Astrocyte of the cerebellum (primary cell): ENCODE data around the gene LYPD5.

Experiments used
- DNase-seq: peaks from one replicate; pipeline ENCODE4 v3.0.0-alpha.2; 2011; ENCODE audit warnings: low read depth
- H3K4me3 ChIP-seq: 2 replicates; pipeline ENCODE4 v1.5.1; 2011; ENCODE audit warnings: mild to moderate bottlenecking, low read depth, low read length, moderate library complexity
- in situ Hi-C: cut with HindIII; loops from 2 replicates; pipeline ENCODE4 v1.10.0; 2017; ENCODE audit warnings: low sequenced_read_pairs
- TF ChIP-seq, protein P1 (sequence below): IDR thresholded peaks from 2 replicates; pipeline ENCODE4 v1.5.1; 2012; ENCODE audit warnings: low read length, low read depth, moderate library complexity, mild to moderate bottlenecking; ENCODE audit errors: missing control alignments

The LYPD5 gene

DNA sequence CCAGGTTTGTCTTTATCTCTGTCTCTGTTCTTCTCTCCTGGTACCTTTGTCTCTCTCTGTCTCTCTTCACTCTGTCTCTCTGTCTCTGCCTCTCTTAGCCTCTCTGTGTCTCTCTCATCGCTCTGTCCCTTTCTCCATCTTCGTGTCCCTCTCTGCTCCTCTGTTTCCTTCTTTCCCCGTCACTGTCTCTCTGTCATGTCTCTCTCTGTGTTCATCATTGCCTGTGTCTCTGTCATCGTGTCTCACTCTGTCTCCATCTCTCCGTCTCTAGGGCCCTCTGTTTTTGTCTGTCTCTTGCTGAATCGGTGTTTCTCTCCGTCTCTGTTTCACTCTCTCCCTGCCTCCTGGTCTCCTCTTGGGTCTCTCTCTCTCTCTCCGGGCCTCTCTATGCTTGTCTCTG, 18.6 kb downstream of the LYPD5 start:
- TF ChIP-seq, protein P1, sequence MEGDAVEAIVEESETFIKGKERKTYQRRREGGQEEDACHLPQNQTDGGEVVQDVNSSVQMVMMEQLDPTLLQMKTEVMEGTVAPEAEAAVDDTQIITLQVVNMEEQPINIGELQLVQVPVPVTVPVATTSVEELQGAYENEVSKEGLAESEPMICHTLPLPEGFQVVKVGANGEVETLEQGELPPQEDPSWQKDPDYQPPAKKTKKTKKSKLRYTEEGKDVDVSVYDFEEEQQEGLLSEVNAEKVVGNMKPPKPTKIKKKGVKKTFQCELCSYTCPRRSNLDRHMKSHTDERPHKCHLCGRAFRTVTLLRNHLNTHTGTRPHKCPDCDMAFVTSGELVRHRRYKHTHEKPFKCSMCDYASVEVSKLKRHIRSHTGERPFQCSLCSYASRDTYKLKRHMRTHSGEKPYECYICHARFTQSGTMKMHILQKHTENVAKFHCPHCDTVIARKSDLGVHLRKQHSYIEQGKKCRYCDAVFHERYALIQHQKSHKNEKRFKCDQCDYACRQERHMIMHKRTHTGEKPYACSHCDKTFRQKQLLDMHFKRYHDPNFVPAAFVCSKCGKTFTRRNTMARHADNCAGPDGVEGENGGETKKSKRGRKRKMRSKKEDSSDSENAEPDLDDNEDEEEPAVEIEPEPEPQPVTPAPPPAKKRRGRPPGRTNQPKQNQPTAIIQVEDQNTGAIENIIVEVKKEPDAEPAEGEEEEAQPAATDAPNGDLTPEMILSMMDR = no peak
- in situ Hi-C loops = no loop called here
- no peak for DNase-seq
- H3K4me3 ChIP-seq = no peak overlapping the region

DNA sequence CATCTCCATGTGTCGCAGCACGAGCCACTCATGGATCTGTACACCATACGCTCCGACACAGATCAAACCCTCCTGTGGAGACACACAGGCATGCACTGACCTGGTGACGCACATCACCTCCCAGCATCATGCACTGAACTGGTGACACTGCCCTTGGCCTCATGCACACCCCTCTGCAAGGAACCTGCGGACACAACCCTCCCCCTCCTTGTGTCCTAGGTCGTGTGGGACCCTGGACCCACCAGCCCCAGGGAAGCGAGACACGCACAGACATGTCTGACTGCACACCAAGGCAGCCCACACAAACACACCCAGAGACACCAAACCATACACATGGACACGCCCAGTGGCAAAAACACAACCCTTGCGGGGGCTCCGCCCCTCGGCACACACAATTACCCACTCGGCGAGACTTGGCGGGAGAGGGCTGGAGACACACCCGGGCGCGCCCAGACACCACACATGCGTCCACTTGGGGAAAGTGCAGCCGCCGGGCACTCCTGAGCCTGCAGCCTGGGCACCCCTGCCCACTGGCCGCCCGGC, 19.5 kb downstream of the LYPD5 start:
- TF ChIP-seq, protein P1 = no peak
- no peak for DNase-seq
- no peak overlapping the region for H3K4me3 ChIP-seq
- in situ Hi-C loops = no loop called here

DNA sequence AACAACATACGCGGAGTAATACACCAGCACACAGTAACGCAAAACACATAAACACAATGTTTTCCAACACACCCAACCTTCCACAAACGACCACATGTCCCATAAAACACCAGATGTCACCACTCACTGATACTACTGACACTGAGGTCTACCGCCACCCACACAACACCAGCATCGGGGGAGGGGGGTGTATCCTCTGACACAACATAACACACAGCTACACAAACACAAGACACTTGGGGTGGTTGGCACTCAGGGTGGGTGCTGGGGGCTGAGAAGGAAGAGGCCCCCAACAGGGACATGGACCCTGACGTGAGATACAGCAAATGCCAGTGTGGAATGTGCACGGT, 20.0 kb downstream of the LYPD5 start:
- TF ChIP-seq, protein P1 = no peak
- H3K4me3 ChIP-seq = no peak overlapping the region
- no peak for DNase-seq
- in situ Hi-C loops = no loop called here

DNA sequence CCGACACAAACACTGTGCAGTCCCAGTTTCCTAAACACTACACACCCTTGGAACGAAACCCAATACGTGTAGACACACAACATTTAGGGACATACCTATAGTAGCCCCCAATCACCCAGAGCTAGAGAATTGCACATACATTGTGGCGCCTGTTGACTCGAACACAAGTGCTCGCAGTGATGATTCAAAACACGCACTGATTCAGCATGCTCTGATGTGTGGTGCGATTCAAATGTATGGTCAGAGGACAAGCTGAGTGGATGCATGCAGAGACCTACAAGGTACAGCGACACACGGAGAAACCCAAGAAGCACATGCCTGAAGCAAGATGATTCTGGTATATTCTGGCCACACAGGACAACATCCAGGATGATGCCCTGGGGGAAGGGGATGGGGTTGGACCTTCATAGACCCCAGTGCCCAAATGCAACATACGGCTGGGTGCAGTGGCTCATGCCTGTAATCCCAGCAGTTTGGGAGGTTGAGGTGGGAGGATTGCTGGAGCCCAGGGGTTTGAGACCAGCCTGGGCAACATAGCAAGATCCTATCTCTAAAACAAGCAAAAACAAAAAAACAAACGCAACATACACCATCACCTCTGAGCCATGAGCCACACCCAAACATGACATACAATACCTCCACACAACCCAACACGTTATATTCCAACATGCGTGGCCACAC, 20.5 kb downstream of the LYPD5 start:
- DNase-seq = no peak
- in situ Hi-C loops = no loop called here
- H3K4me3 ChIP-seq = no peak overlapping the region
- TF ChIP-seq, protein P1 = no peak

DNA sequence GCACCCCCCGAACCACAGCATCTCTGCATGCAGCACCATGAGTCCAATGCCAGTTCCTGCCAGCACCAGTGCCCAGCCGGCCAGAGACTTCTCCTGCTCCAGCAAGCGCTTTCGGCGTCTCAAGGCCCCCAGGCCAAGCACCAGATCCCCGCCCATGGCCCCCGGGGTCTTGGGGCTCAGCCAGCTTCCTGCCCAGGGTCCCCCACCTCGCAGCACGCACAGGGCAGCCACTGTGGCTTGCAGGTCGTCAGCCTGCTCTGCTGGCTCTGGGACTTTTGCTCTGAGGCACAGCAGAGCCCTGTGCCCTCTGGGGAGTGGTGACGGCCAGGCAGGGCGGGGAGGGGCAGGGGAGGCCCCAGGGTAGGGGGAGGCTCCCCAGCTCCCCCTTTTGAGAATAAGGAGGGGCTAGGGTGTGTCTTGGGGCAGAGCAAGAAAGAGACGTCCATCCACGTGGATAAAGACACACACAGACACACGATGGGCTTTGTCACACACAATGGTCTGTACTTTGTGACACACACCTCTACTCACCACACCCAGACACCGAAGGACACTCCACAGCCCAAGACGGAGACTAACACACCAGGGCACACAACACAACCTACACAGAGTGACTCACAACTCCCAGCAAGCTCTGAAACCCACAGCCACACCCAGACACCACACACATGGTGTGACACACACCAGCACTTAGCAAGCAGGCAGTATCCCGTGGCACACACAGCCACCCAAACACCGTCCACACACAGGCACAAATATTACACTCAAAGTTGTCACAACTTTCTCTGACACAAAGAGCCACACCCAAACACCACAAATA, 21.3 kb downstream of the LYPD5 start, which contains the start of gene KCNN4:
KCNN4 (minus strand) TSS at position 268 of the 820 bp plus-strand sequence; CDS start at position 156, 112 bp downstream.
- H3K4me3 ChIP-seq = no peak within 1 kb of the TSS
- no peak for DNase-seq
- TF ChIP-seq, protein P1 = no peak
- in situ Hi-C loops = no loop called here

DNA sequence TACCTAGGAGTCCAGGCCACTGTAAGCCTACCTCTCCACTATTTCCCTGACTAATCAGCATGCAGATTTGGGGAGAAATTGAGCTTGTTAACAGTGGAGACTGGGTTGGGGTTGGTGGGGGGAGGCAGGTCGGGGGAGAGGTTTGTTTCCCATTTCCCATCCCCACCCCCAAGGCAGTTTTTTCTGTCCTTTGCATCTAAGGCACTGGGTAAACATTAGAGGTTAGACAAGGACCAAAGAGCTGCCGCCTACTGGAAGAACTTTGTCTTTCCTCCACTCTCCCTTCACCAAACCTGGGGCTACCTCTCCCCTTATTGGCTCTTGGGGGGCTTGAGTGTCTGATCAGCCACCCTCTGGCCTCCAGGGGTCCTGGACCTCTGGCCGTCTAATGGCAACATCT, 22.4 kb downstream of the LYPD5 start:
- in situ Hi-C loops = no loop called here
- TF ChIP-seq, protein P1 = peak; percentile 16
- no peak overlapping the region for H3K4me3 ChIP-seq
- no peak for DNase-seq
